Activated CD8-positive, alpha-beta memory T cell treated with anti-CD3 and anti-CD28 coated beads for 48 hours (primary cell): ENCODE data around the gene PLA2G15.
"Not testable (repeated sequence)": the region's sequence is repeated elsewhere in the genome, so short reads cannot be mapped to it uniquely, and the experiment has no call there.

Experiments
- DNase-seq, 3 experiments: peaks; one replicate each; pipeline ENCODE4 v3.0.0-alpha.2; 2020; ENCODE audit warnings: low read depth in 2 of 3, low spot score in 2 of 3

The PLA2G15 gene

GRCh38 chr16:68279726-68280558 is 34.8 kb downstream of the PLA2G15 start:
- no peak for DNase-seq

DNA sequence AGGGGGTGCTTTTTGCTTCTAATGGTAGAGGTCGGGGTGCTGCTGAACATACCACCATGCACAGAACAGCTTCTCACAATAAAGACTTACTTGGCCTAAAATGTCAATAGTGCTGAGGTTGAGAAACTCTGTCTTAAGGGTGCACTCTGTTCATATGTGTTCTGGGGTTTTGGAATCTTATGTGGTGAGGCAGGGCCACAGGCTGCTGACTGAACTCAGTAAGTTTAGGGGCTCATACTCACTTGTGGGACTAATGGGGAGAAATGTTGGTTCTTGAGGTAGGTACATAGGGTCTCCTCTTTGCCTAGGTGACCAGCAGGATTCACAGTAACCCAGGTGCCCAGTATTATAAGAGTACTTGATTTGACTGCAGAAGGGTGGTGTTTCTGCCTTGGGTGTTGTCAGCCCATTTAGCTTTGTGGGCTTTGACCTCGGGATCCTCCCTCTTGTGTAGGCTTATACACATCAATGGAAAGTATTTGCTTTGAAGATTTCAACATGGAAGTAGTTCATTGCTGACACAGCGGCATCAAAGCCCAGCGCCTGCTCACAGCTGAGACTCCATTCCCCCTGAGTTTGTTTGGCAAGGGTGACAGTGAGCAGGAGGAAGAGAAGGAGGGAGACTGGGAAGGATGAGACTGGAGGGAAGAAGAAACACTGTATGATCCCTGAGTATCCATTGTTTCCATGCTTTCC is 36.3 kb downstream of the PLA2G15 start:
- no peak for DNase-seq

- DNase-seq, result no peak
Observed at GRCh38 chr16:68282064-68282452, 36.9 kb downstream of the PLA2G15 start.

GRCh38 chr16:68283346-68283745 is 38.2 kb downstream of the PLA2G15 start:
- no peak for DNase-seq

GRCh38 chr16:68283801-68284598 is 38.8 kb downstream of the PLA2G15 start:
- DNase-seq, result no peak

- DNase-seq, result no peak
Observed at GRCh38 chr16:68284847-68285246, 39.7 kb downstream of the PLA2G15 start.

DNA sequence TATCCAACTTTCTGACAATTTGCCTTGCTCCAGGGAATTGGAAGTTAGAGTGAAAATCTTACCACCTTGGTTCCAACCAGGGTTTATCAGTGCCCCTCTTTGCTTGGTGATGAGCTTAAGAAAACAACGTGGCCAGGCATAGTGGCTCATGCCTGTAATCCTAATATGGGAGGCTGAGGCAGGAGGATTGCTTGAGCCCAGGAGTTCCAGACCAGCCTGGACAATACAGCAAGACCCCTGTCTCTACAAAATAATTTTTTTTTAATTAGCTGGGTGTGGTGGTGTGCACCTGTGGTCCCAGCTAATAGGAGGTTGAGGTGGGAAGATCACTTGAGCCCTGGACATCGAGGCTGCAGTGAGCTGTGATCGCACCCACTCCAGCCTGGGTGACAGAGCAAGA is 40.5 kb downstream of the PLA2G15 start:
- DNase-seq, result no peak

DNA sequence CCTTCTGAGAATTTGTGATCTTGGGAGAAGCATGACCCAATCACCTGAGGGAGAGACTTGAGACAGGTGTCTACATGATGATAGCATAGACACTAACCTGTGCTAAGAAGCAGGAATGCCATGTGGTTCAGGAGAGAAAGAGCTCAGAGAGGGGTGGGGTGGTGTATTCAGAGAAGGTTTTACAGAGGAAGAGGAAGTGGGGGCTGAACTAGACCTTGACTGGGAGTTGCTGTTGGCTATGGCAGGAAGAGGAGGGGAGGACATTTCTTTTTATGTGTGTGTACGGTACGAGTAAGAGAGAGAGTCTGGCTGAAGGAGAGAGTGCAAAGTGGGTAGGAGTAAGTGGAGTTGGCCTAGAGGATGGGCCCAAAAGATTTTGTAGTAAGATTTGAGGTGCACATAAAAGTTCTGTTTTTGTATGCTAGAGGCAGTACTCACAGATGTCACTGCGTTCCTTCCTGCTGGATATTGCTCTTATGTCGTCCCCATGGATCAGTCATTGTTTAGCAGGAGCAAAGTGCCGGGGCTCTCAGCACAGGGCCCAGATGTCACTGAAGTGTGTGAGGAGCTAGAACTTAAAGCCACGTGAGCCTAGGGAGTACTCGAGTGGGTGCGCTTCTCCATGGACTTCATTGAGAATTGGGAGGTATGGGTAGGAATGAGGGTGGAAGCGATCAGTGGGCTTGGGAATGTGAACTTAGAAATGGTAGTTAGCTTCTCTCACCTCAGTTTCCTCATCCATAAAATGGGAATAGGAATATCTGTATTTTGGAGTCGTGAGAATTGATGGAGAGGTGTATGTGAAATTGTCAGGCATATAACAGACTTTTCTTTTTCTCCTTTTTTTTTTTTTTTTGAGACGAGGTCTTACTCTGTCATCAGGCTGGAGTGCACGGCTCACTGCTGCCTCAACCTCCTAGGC is 41.2 kb downstream of the PLA2G15 start:
- no peak for DNase-seq

DNA sequence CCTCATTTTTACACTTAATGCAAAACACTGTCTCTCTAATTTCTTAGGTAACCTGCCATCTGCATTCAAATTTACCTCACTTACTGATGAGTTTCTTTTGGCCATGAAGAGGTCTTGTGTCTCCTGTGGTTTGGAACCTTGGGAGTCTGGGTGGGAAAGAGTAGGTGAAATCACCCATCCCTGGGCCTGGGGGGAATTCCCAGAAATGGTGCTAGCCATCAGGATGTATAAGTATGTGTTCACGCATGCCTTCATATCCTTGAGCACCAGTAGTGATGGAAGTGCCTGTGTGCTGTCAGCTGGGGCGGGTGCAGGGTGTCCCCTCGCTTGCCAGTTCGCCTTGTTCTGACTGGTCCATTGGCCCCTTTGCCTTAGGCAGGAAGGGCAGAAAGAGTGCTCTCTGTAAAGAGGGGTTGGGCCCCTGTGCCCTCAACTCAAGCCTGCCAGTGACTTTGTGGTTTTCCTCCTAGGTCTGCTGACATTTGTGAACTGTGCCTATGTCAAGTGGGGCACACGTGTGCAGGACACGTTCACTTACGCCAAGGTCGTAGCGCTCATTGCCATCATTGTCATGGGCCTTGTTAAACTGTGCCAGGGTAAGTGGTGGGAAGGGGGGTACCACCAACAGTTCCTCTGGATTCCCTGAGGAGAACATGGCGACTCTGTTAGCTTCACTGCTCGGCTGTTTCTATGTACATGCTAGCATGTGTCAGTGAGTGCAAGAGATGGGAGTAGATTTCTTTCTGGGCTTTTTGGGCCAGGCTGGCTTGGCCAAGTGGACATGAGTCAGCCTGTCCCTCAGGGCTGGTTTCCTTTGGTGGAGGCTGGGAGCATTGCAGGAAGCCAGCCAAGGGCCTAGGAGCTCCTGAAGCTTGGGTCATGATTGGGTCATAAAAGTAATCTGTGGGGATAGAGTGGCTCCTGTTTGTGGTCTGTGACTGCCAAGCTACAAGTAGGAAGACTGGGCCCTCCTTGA is 42.4 kb downstream of the PLA2G15 start:
- no peak for DNase-seq

- no peak for DNase-seq
Observed at GRCh38 chr16:68288252-68288650, 43.1 kb downstream of the PLA2G15 start.

- DNase-seq, result not testable (repeated sequence)
Observed at GRCh38 chr16:68288796-68289195, 43.6 kb downstream of the PLA2G15 start.

GRCh38 chr16:68289202-68289601 is 44.0 kb downstream of the PLA2G15 start:
- DNase-seq, result no peak

DNA sequence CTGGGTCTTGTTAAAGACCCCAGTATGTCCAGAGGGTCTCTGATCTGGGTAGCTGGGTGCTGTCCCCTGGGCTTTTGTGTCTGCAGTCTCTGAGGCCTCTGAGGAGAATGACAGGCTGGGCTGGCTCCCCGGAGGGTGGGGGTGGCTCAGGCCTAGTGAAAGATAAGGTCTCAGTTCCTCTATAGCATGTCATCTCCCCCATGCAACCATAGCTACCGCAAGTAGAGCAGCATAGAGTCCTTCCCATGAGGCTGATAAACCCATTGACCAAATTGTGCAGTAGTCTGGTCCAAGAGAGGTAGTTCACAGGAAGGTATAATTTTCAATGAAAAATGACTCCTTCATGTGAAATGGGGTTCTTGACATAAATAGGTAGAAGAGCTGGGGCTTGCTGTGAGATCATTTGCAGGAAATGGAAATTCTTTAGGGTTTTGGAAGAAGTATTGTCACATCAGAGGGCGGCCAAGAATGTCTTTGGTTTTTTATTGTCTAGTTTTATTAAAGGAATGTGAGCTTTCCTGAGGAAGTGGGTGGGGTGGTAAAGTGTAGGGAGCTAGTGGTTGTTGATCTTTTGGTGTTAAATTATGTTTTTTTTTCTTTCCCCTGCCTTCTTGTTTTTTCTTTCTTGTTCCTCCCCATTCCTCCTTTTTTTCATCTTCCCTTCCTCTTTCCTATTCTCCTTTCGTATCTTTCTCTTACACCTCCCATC is 44.6 kb downstream of the PLA2G15 start:
- peak in 1 of 3 experiments; percentile 61 for DNase-seq

DNA sequence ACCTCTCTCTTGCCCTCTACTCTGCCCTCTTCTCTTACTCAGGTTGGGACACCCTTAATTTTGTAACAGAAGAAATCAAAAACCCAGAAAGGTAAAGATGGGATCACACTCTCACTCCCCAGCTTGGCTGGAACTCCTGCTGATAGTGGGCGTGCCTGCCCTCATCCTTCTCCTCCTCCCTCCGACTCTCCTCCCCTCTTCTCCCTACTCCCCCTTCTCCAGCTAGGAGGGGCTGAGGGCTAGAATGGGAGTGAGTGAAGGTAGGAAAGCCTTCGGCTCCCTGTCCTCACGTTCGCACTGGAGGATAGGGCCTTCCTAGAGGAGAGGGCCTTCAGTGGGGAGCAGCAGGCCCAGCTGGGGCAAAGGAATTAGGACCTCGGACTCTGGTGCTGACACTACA is 45.3 kb downstream of the PLA2G15 start:
- DNase-seq, result no peak

GRCh38 chr16:68291227-68291626 is 46.1 kb downstream of the PLA2G15 start:
- no peak for DNase-seq

GRCh38 chr16:68292425-68292824 is 47.3 kb downstream of the PLA2G15 start:
- no peak for DNase-seq

- no peak for DNase-seq
Observed at GRCh38 chr16:68296291-68296690, 51.1 kb downstream of the PLA2G15 start.

- no peak for DNase-seq
Observed at GRCh38 chr16:68296693-68297092, 51.5 kb downstream of the PLA2G15 start.

DNA sequence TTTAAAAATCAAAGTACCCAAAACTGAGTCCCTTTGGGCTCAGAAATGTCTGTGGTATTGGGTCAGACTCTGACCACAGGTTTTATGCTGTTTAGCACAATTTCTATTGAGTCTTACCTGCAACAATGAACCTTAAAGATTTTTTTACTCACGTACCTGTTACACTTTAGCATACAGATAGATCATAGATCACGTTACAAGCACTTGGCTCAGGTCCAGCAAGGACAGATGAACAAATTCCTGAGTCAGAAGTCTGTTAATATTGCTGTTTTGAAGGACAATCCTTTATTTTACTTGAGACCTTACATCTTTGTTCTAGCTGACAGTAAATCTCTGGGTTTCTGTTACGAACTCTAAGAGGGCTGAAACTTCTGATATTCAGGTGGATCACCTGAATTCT is 52.7 kb downstream of the PLA2G15 start:
- no peak for DNase-seq
